GM23338 (cell line): ENCODE measurements around the gene GSX2.

Experiments
- CREB1 ChIP-seq: fragments of 250-450 bp; sonication (Bioruptor Pico); IDR thresholded peaks from 2 replicates; pipeline ENCODE4 v1.5.0; 2020; ENCODE audit warnings: low read depth, mild to moderate bottlenecking, moderate library complexity
- CTCF ChIP-seq, 2 experiments: fragments of 200-600 bp in 1 of 2; sonication (generic) in 1 of 2; conservative IDR thresholded peaks; 2 replicates each; pipeline versions ENCODE4 v1.5.1 to v1.6.1; 2016 to 2017; ENCODE audit warnings: antibody characterized with exemption in 2 of 2, low read depth in 2 of 2, mild to moderate bottlenecking in 2 of 2, moderate library complexity in 1 of 2
- EZH2 ChIP-seq: fragments of 200-600 bp; sonication (generic); IDR thresholded peaks from one replicate; pipeline ENCODE4 v1.8.0; 2017; ENCODE audit warnings: antibody characterized with exemption, mild to moderate bottlenecking, low read depth; ENCODE audit not compliant: unreplicated experiment
- EZH2phosphoT487 ChIP-seq: fragments of 200-600 bp; sonication (generic); IDR thresholded peaks from one replicate; pipeline ENCODE4 v1.8.1; 2018; ENCODE audit warnings: antibody characterized with exemption; ENCODE audit not compliant: unreplicated experiment
- JUNB ChIP-seq: IDR thresholded peaks from one replicate; pipeline ENCODE4 v1.6.1; 2016; ENCODE audit warnings: antibody characterized with exemption; ENCODE audit not compliant: unreplicated experiment
- POLR2AphosphoS5 ChIP-seq: IDR thresholded peaks from 2 replicates; pipeline ENCODE4 v1.6.1; 2016; ENCODE audit warnings: antibody characterized with exemption, low read depth
- REST ChIP-seq: IDR thresholded peaks from one replicate; pipeline ENCODE4 v1.6.1; 2018; ENCODE audit warnings: antibody characterized with exemption; ENCODE audit not compliant: unreplicated experiment
- STAT1 ChIP-seq: IDR thresholded peaks from one replicate; pipeline ENCODE4 v1.6.1; 2016; ENCODE audit warnings: antibody characterized with exemption; ENCODE audit not compliant: unreplicated experiment
- ZNF331 ChIP-seq: fragments of 250-450 bp; sonication (Bioruptor Pico); IDR thresholded peaks from 2 replicates; pipeline ENCODE4 v1.5.0; 2020; ENCODE audit warnings: low read depth, mild to moderate bottlenecking, moderate library complexity

- TF ChIP-seq CREB1 (CRISPR knock-in tag), result no peak
- no peak for TF ChIP-seq POLR2AphosphoS5
- TF ChIP-seq CTCF (conservative IDR thresholded peaks at IDR 0.05; ENCODE audit: low read depth in 2 of 2), result no peak
- no peak for TF ChIP-seq EZH2
- no peak for TF ChIP-seq EZH2phosphoT487
- no peak for TF ChIP-seq ZNF331
- no peak for TF ChIP-seq REST
- no peak for TF ChIP-seq JUNB
- no peak for TF ChIP-seq STAT1
Measured at GRCh38 chr4:54062392-54062791, 37.6 kb upstream of the GSX2 start.
